CD4-positive, alpha-beta T cell treated with Interleukin-12 subunit alpha and Interleukin-12 subunit beta, for 1 hour (primary cell): ENCODE data around the gene KIF16B.
"Not testable (repeated sequence)": the region's sequence is repeated elsewhere in the genome, so short reads cannot be mapped to it uniquely, and the experiment has no call there.

ENCODE experiments used
- DNase-seq: peaks from one replicate; pipeline ENCODE4 v3.0.0-alpha.2; 2020

Gene KIF16B

DNA sequence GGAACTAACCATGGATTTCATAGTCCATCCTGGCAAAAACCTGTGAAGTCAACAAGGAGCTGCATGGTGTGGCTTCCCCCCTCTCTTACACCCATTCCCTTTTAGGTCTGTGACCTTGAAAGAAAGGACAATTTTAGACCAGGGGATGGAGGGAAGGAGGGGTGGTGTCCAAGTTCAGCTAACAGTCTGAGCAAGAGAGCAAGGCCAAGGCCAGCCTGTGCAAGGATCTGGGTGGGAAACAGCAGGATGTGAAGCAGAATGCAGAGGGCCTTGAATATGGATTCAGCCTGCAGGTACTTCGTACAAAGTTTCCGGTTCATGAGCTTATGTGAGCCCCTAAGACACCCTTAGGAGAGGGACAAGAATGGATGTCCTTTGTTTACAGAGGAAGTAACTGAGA lies 293.0 kb downstream of the KIF16B start:
- DNase-seq = no peak

DNA sequence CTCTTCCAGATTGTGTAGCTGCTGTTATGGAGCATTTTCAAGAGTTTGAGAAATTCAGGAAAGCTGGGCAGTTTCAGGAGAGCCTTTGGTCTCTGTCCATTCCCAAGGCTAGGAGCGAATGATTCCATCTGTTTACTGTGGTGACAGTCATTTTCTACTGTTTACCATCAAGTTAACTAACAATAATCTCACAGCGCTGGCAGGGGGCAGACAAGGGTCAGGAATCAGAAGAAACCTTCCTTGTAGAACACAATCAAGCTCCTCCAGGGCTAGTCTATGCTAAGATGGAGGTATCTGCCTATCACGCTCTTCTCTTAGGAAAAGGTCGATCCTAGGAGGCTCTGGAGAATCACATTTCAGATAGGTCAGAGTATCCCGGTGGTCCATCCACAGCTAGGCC lies 293.9 kb downstream of the KIF16B start:
- DNase-seq = no peak

DNA sequence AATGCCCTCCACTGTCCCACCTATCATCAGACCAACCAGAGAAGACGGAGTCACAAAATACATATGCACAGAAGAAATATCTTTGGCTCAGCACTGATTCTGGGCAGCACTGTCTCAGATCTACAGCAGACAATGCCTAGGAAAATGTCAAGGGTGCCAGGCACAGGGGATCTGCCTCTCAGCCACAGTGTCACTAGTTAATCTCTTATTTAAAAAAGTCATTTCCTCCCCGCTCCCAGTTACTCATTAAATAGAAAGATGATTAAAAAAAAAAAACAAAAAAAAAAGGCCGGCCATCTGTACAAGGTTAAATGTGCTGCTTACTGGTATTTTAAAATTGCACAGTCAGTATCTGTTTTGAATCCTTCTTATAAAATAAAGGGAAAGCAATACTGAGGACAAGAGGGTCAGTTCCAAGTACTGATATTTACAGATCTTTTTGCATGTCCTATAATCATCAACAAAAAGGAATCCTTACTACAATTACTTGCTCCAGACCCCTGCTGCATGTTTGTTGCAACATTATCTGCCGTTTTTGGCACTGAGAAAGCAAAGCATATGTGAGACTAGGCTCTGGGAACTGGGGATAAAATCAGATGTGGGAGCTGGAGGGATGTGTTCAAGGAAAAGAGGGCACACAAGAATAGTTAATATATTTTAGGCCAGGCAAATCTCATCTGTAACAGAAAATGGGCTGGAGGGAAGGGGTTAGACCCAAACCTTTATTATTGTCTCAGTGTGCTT lies 299.3 kb downstream of the KIF16B start:
- no peak for DNase-seq

DNA sequence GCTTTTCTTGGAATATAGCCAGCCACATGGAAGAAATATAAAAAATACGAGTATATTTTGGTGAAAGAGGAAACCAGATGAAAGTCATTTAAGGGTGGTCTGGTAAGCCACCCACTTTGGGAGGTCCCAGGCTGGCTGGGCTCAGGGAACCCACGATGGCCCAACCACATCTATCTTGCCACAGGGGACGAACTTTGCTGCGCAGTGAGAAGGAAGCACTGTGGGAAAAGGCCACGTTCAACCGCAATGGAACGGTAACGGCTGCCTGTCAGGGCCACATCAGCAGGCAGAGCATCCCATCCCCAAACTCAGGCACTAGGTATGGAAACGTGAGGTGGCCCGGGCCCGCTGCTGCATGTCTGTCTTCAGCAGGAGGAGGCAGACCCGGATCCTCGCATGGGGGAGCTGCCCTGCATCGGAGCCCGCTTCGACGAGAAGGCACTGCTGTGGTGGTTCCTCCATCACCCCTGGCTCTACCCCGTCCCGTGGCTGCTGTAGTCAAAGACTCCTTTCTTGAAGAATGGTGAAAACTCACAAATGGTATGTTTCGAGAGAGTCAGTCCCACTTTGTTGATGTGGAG lies 300.4 kb downstream of the KIF16B start:
- no peak for DNase-seq

DNA sequence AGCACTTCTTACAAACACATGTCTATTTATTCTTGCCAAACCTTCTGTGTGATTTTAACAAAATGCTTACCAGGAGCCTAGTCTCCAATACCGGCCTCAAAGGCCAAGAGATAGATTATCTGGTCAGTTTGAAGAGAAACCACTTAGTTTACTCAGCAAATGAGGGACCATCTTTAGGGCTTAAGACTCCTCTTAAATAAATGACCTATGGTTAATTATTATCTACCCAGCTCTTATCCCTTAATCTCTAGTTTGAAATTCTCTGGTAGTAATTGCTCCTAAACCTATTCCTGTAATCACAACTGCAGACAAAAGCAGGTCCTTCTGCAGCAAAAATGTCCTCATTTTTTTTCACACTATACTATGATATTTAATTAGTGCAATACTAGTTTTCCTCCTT lies 301.8 kb downstream of the KIF16B start:
- no peak for DNase-seq

DNA sequence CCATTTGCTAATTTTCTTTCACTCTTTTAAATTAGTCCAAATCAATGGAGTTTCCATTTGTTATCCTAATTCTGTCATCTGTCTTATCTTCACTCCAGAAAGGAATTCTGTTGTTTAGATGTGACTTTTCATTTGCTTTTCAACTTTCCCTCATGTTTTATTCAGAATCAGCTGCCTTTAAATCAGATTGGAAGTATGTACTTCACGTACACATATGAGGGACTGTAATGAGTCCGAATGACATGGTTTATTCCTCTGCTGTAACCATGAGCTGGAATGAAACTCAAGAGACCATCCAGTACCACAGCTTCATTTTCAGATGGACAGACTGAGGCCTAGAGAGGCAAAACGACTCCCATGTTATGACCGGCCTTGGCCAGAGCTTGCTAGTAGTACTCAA lies 302.3 kb downstream of the KIF16B start:
- DNase-seq = no peak

DNA sequence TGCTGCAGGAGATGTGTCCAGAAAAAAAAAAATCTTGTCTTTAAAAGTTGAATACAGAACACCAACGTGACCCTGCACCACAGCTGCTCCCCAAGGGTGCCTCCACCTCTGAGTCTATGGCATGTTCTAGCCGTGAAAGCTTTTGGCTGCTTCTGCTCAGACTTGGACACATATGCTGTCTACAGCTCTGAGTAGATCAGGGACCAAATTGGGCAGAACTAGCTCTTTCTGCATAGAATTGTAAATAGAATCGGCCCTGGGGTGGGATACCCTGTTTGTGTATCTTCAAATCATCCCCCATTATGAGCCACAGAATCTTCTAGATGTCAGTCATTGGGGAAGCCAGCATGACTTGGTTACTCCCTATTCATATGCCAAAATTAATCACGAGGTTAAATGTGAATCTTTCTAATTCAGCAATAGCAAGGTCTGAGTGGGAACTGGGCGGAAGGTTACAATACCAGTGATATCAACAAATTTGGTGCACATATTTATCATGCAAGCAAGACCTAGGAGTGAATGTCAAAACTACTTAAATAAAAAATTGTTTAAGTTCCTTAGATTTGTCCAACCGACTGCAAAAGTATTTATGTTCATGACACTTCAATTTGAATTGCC lies 302.8 kb downstream of the KIF16B start:
- no peak for DNase-seq

DNA sequence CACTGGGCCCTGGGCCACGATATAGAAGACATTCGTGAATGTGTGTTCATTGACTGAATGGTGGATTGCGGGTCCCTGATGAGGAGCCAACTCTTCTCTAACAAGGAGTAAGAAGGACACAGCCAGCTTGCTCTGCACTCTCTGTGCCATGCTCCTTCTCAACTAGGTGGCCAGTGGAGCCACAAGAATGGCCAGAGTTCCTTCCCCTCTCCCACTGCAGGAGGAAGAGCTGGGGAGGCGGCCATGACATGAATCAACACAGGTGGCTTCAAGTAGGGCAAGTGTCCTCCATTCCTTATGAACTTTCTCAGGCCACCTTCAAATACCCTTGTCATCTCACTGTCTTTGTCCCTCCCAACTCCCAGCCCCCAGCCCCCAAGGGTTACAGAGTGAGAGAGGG lies 305.7 kb downstream of the KIF16B start:
- no peak for DNase-seq

DNA sequence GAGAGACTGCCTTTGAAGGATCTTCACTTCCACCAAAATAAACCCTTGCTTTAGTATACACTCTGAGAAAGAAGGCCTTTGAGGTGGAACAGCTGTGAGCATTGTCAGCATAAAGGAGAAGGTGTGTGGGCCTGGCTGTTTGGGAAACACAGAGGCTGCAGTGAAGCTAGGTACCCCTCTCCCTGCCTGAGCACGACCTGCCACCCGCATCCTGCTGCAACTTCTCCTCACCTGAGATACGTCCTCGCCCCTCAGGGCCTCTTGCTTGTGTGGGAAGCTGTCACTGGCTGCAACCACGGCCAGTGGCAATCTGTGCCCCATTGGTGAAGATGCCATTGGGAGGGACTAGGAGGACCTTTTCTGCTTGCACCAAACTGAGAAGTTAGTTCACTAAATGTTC lies 307.9 kb downstream of the KIF16B start:
- DNase-seq = no peak

DNA sequence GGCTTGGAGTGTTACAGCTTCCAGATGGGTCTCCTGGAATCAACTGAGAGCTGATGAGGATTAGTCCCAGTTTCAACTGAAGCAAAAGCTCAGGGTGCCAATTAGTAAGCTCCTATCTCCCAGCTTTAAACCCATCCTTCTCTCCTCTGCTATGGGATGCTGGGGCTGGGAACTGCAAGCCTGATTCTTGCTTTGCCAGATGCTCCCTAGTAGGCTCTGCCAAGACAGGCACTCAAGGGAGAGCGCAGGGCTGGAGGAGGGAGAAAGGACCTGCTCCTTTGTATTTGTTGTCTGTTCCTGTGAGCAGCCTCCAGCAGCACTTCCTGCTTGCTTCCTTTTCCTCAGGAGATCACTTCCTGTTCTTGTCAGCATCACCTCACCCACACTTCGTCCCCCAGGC lies 309.7 kb downstream of the KIF16B start:
- DNase-seq = no peak

DNA sequence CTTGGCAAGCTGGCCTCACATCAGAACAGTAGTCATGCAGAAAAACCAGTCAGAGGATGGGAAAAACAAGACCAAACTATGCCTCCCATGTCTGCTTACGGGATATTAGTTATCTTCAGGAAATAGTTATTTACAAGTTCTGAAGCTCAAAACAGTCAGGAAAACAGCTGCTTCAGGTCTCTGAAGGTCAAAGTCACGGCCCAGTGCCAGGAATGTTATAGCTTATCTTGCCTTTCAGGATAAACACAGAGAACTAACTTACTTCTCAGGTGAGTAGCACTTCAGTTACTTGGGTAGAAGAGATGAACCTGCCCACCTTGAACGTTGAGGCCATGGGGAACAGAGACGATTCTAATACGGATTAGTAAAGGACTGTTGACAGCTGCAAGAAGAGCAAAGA lies 310.7 kb downstream of the KIF16B start:
- no peak for DNase-seq

DNA sequence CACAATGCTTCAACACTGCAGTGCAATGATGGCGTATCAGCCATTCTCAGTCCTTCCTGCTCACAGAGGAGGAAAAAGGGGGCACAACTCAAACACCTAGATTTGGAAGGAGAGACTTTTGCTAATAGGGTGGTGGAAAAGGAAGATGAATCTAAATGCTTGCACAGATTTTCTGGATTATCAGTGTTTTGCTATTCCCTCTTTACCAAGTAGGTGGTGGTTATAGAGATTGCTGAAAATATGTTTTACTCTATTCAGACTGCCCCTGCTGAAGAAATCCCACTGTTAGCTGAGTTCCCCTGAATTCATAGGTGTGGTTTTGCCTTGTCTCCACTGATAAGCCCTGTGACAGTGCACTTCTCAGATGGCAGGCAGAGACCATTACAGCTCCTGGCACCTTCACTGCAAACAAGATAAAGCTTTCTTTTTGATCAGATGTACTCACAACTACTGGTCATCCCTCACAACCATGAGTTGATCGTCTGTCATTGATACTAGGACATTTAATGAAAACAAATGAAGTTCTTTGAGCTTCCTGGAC lies 311.4 kb downstream of the KIF16B start:
- no peak for DNase-seq

DNA sequence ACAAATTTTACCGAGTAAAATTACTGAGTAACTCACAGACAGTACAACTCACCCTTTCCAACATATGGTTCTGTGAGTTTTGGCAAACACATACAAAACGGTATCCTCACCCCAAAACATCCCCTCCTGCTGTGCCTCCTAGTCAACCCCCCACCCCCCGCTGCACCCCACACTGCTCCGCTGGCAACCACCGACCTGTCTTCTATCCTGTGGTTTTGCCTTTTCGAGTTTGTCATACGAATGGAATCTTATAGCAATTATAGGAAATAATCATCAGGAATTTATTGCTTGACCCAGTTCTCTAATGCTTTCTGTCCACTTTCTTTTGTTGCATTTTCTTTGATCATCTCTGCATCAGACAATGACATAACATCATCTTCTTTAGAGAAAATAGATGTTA lies 312.3 kb downstream of the KIF16B start:
- no peak for DNase-seq

DNA sequence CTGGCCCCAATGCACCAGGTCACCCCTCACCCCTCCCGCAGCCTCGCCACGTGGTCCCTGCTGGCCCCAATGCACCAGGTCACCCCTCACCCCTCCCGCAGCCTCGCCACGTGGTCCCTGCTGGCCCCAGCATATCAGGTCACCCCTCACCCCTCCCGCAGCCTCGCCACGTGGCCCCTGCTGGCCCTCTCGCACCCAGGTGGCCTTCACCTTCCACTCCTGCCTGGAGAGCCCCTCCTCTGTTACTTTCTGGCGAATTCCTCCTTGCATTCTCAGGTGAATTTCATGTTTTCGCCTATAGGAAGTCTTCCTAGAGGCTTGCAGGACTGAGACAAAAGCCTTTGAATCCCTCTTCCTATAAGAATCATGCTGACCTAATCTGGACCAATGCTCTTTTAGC lies 313.1 kb downstream of the KIF16B start:
- not testable (repeated sequence) for DNase-seq

DNA sequence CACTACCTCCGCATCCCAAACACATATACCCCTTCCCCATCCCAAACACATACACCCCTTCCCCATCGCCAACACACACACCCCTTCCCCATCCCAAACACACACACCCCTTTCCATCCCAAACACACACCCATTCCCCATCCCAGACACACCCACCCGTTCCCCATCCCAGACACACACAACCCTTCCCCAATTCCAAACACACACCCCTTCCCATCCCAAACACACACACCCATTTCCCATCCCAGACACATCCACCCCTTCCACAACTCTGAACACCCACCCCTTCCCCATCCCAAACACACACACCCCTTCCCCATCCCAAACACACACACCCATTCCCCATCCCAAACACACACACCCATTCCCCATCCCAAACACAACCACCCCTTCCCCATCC lies 314.5 kb downstream of the KIF16B start:
- no peak for DNase-seq

DNA sequence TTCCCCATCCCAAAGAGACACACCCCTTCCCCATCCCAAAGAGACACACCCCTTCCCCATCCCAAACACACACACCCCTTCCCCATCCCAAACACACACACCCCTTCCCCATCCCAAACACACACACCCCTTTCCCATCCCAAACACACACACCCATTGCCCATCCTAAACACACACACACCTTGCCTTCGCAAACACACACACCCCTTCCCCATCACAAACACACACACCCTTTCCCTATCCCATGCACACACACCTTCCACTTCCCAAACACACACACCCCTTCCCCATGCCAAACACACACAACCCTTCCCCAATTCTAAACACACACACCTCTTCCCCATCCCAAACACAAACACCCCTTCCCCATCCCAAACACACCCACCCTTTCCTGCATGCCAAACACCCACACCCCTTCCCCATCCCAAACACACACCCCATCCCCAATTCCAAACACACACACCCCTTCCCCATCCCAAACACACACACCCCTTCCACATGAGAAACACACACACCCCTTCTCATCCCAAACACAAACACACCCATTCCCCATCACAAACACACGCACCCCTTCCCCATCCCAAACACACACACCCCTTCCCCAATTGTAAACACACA lies 315.3 kb downstream of the KIF16B start:
- no peak for DNase-seq

DNA sequence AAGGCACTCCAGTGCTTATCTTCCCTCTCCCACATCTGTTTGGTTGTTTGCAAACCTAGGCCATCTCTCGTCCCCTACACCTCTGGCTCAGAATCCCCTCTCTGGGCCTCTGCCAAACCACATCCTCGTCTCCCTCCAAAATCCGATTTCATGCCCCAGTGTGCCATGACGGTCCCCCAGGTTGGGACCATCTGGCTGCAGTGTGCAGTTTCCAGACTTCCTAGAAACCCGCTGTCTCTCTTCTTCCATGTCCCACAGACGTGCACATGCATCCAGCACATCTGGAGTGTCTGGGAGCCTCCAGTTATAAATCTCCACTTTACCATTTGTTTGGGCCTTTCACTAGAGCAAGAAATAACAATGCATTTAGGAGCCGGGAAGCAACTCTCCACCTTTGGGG lies 316.2 kb downstream of the KIF16B start:
- DNase-seq = no peak

DNA sequence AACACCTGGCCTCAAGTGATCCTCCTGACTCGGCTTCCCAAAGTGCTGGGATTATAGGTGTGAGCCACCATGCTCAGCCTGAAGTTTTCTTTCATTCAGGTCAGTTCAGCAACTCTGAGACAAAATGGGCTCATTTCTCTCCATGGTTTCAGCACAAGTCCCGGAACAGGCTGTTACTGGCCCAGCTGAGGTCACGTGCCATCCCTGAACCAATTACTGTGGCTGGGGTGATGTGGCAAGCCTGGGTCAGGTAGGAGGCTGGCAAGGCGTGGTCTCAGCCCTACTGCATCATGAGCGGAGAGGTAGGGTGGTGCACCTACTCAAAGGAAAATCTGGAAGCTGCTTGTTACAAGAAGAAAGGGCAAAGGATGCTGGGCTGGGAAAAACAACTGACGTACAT lies 326.4 kb downstream of the KIF16B start:
- DNase-seq = no peak

DNA sequence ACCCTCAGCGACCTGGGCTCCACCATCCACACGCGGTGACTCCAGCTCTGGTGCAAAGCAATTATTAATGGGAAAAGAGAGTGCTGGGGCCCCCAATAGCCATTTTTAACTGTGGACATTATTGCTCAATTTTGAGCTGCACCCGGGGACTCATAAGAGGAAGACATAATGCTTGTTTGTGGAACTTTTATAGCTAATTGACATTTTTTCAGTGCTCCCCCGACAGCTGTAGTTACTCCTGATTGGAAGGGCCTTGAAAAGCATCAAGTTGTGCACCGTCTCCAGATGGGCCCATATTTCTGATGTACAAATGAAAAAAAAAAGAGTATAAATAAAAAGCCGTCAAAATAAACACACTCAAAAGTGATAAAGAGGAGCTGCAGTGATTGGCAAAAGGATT lies 327.0 kb downstream of the KIF16B start:
- DNase-seq = no peak

DNA sequence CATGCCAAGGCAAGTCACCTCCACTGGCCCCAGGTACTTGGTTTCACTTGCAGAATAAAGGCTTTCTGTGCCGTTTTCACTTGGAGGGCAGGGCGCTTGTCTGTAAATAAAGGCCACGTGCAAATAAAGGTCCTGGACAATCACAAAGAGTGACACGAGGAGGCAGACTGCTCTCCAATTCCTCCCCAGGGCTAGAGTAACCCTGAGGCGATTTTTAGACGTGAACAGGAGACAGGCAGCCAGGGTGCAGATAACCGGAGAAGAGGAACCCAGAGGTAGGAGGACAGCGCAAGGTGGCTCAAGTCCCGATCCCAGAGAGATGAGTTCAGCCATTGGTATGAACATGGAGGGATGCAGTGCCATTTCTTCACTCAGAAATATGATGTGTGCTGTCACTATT lies 327.4 kb downstream of the KIF16B start:
- DNase-seq = no peak

DNA sequence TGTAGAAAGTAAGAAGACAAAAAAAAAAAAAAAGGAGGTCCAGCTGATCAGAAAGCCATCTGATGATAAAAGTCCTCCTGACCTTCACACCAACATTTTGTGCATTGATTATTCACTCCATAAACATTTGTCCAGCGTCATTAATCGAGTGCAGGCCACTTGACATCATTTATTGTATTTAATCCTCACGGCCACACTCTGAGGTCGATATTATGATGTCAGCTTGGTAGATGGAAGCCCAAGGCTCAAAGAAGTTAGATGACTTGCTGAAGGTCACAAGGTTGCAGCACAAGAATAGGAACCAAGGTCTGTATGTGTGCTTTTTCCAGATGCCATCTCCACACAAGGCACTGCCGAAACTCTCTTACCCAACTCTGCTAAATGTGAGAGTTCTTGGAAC lies 328.4 kb downstream of the KIF16B start:
- DNase-seq = no peak

DNA sequence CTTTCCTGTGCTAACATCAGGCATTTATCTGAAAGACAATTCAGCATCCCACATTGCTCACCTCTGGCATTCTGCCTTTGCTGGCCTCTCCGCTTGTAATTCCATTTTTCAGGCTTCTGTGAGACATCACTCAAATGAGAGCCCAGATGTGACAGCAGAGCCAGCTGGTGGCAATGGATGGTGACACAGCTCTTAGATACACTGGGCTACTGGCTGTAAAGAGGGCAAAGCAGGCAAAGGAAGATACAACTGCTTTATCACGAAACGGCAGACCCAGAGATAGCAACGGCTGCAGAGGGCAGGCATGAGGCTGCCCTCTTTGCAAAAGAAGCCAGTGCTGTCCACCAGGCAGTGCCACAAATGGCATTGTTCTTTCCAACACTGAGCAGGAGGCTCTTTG lies 329.8 kb downstream of the KIF16B start:
- no peak for DNase-seq

DNA sequence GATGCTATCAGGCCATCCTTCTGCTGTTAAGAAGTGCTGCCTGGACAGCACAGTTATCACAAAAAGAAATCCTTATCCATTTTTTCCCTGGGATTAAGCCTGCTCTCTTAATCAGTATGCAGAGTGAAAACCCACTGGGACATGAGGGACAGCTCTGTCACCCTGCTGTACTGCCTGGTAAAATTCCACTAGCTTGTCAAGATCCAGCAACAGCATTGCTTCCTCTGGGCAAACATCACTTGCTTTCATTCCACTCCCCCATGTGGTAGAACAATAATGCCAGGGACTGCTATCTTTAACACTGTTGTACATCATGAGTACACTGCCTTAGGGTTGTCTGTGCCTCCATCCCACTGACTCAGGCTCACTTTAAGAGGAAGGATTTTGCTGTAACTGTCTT lies 331.3 kb downstream of the KIF16B start:
- no peak for DNase-seq

DNA sequence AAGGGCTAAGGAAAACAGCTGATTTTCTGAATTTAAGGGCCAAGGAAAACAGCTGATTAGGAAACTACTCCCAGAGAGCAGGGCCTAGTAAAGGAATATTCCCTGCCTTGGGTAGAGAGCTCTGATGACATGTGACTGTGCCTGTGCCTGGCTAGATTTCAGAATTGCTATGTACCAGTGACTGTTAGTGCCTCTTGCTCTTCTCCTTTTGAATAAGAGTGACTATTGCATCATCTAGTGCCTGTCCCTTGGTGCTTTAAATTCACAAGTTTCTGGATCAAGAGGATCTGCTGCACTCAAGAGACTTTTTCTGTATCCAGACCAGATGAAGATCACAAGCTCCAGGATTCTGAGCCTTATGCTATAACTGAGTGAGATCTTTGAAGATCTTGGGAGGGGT lies 332.9 kb downstream of the KIF16B start:
- DNase-seq = no peak
